Activated T-cell treated with anti-CD3 and anti-CD28 coated beads, Interleukin-2, amount 50 U/mL, for 24 hours (primary cell): ENCODE measurements around the gene PRKCE.
"Not testable (repeated sequence)": the region's sequence is repeated elsewhere in the genome, so short reads cannot be mapped to it uniquely, and the experiment has no call there.

ENCODE experiments used
- DNase-seq: peaks from one replicate; pipeline ENCODE4 v3.0.0-alpha.2; 2020
- H3K27ac Mint-ChIP-seq: 2 replicates; pipeline ENCODE4 v1.8.0; 2020; ENCODE audit warnings: mild to moderate bottlenecking, mixed read lengths
- H3K27me3 Mint-ChIP-seq: 2 replicates; pipeline ENCODE4 v1.8.0; 2020; ENCODE audit warnings: mixed read lengths
- H3K36me3 Mint-ChIP-seq: 2 replicates; pipeline ENCODE4 v1.8.0; 2020; ENCODE audit warnings: low read depth, mixed read lengths
- H3K4me1 Mint-ChIP-seq: 2 replicates; pipeline ENCODE4 v1.8.0; 2020; ENCODE audit warnings: low read depth, mixed read lengths
- H3K4me3 Mint-ChIP-seq: 2 replicates; pipeline ENCODE4 v1.8.0; 2020; ENCODE audit warnings: mild to moderate bottlenecking, moderate library complexity, mixed read lengths
- H3K9me3 Mint-ChIP-seq: 2 replicates; pipeline ENCODE4 v1.8.0; 2020; ENCODE audit warnings: mixed read lengths

Gene PRKCE

GRCh38 chr2:45690231-45690630, 38.8 kb downstream of the PRKCE start:
- Mint-ChIP-seq H3K4me1 (peaks cover 2% of the 10 kb centered on the region), H3K27me3 (no peaks in the 10 kb centered on the region), H3K4me3 (no peak overlapping the region), H3K36me3 (no peaks in the 10 kb centered on the region), H3K27ac (no peak overlapping the region), H3K9me3 (no peaks in the 10 kb centered on the region)
- no peak for DNase-seq

GRCh38 chr2:45691171-45691999, 39.9 kb downstream of the PRKCE start:
- Mint-ChIP-seq H3K9me3 (no peaks in the 10 kb centered on the region), H3K27me3 (no peaks in the 10 kb centered on the region), H3K36me3 (no peaks in the 10 kb centered on the region), H3K4me1 (peaks cover 3% of the 10 kb centered on the region), H3K27ac (no peak overlapping the region), H3K4me3 (no peak overlapping the region)
- DNase-seq: no peak

GRCh38 chr2:45692566-45692965, 41.1 kb downstream of the PRKCE start:
- H3K9me3 Mint-ChIP-seq: no peaks in the 10 kb centered on the region
- DNase-seq: no peak

GRCh38 chr2:45695480-45696007, 44.1 kb downstream of the PRKCE start:
- DNase-seq, H3K4me3 Mint-ChIP-seq, H3K27me3 Mint-ChIP-seq, H3K9me3 Mint-ChIP-seq, H3K27ac Mint-ChIP-seq, H3K36me3 Mint-ChIP-seq: not testable (repeated sequence)
- H3K4me1 Mint-ChIP-seq: peaks cover 15% of the 10 kb centered on the region

More at GRCh38 chr2:45692566-45692965, 41.1 kb downstream of the PRKCE start:
- no peaks in the 10 kb centered on the region for H3K36me3 Mint-ChIP-seq
- no peak overlapping the region for H3K27ac Mint-ChIP-seq
- H3K4me1 Mint-ChIP-seq: peaks cover 3% of the 10 kb centered on the region
- H3K4me3 Mint-ChIP-seq: no peak overlapping the region
- H3K27me3 Mint-ChIP-seq: no peaks in the 10 kb centered on the region

- Mint-ChIP-seq H3K36me3 (no peaks in the 10 kb centered on the region), H3K27ac (no peak overlapping the region), H3K4me1 (peaks cover 15% of the 10 kb centered on the region), H3K9me3 (no peaks in the 10 kb centered on the region), H3K27me3 (no peaks in the 10 kb centered on the region), H3K4me3 (no peak overlapping the region)
- no peak for DNase-seq
Measured at GRCh38 chr2:45696708-45697107, 45.2 kb downstream of the PRKCE start.

- no peak overlapping the region for H3K4me3 Mint-ChIP-seq
- no peaks in the 10 kb centered on the region for H3K27me3 Mint-ChIP-seq
- no peak overlapping the region for H3K27ac Mint-ChIP-seq
- H3K36me3 Mint-ChIP-seq: no peaks in the 10 kb centered on the region
- peaks cover 15% of the 10 kb centered on the region for H3K4me1 Mint-ChIP-seq
- no peak for DNase-seq
- H3K9me3 Mint-ChIP-seq: no peaks in the 10 kb centered on the region
Measured at GRCh38 chr2:45697190-45697589, 45.7 kb downstream of the PRKCE start.

- Mint-ChIP-seq H3K27ac (no peak overlapping the region), H3K4me3 (no peak overlapping the region), H3K36me3 (no peaks in the 10 kb centered on the region), H3K4me1 (peaks cover 15% of the 10 kb centered on the region), H3K27me3 (no peaks in the 10 kb centered on the region), H3K9me3 (no peaks in the 10 kb centered on the region)
- DNase-seq: no peak
Measured at GRCh38 chr2:45698554-45698953, 47.1 kb downstream of the PRKCE start.

GRCh38 chr2:45699032-45699658, 47.7 kb downstream of the PRKCE start:
- Mint-ChIP-seq H3K27me3 (no peaks in the 10 kb centered on the region), H3K4me1 (peaks cover 15% of the 10 kb centered on the region), H3K36me3 (no peaks in the 10 kb centered on the region), H3K9me3 (no peaks in the 10 kb centered on the region), H3K27ac (peak overlapping the region; percentile 73), H3K4me3 (no peak overlapping the region)
- no peak for DNase-seq

GRCh38 chr2:45700407-45701013, 49.0 kb downstream of the PRKCE start:
- no peaks in the 10 kb centered on the region for H3K9me3 Mint-ChIP-seq
- H3K27me3 Mint-ChIP-seq: no peaks in the 10 kb centered on the region
- H3K36me3 Mint-ChIP-seq: no peaks in the 10 kb centered on the region
- peaks cover 15% of the 10 kb centered on the region for H3K4me1 Mint-ChIP-seq
- H3K27ac Mint-ChIP-seq: no peak overlapping the region
- no peak overlapping the region for H3K4me3 Mint-ChIP-seq
- no peak for DNase-seq

- peaks cover 5% of the 10 kb centered on the region for H3K9me3 Mint-ChIP-seq
- peaks cover 19% of the 10 kb centered on the region for H3K36me3 Mint-ChIP-seq
- no peak overlapping the region for H3K27ac Mint-ChIP-seq
- no peak overlapping the region for H3K4me3 Mint-ChIP-seq
- H3K27me3 Mint-ChIP-seq: no peaks in the 10 kb centered on the region
- H3K4me1 Mint-ChIP-seq: no peaks in the 10 kb centered on the region
- DNase-seq: no peak
Measured at GRCh38 chr2:45705233-45705632, 53.8 kb downstream of the PRKCE start.

GRCh38 chr2:45706033-45706432, 54.6 kb downstream of the PRKCE start:
- Mint-ChIP-seq H3K27me3 (no peaks in the 10 kb centered on the region), H3K36me3 (peaks cover 19% of the 10 kb centered on the region), H3K27ac (no peak overlapping the region), H3K4me1 (no peaks in the 10 kb centered on the region), H3K9me3 (peaks cover 5% of the 10 kb centered on the region), H3K4me3 (no peak overlapping the region)
- no peak for DNase-seq

- Mint-ChIP-seq H3K27me3 (no peaks in the 10 kb centered on the region), H3K9me3 (peaks cover 5% of the 10 kb centered on the region), H3K4me1 (no peaks in the 10 kb centered on the region), H3K4me3 (no peak overlapping the region), H3K36me3 (peaks cover 19% of the 10 kb centered on the region), H3K27ac (no peak overlapping the region)
- no peak for DNase-seq
Measured at GRCh38 chr2:45707006-45707405, 55.5 kb downstream of the PRKCE start.

- Mint-ChIP-seq H3K27me3 (no peaks in the 10 kb centered on the region), H3K9me3 (peaks cover 5% of the 10 kb centered on the region), H3K4me1 (no peaks in the 10 kb centered on the region), H3K27ac (no peak overlapping the region), H3K4me3 (no peak overlapping the region), H3K36me3 (peaks cover 19% of the 10 kb centered on the region)
- no peak for DNase-seq
Measured at GRCh38 chr2:45707661-45708060, 56.2 kb downstream of the PRKCE start.

- no peaks in the 10 kb centered on the region for H3K27me3 Mint-ChIP-seq
- H3K36me3 Mint-ChIP-seq: peaks cover 19% of the 10 kb centered on the region
- H3K4me1 Mint-ChIP-seq: no peaks in the 10 kb centered on the region
- no peak overlapping the region for H3K27ac Mint-ChIP-seq
- H3K9me3 Mint-ChIP-seq: peaks cover 5% of the 10 kb centered on the region
- no peak for DNase-seq
- H3K4me3 Mint-ChIP-seq: no peak overlapping the region
Measured at GRCh38 chr2:45708501-45708900, 57.0 kb downstream of the PRKCE start.

- DNase-seq: no peak
- Mint-ChIP-seq H3K27ac (no peak overlapping the region), H3K9me3 (peaks cover 5% of the 10 kb centered on the region), H3K4me3 (no peak overlapping the region), H3K36me3 (peaks cover 19% of the 10 kb centered on the region), H3K4me1 (no peaks in the 10 kb centered on the region), H3K27me3 (no peaks in the 10 kb centered on the region)
Measured at GRCh38 chr2:45709137-45709536, 57.7 kb downstream of the PRKCE start.
